GM18498 (cell line): ENCODE data around the gene UBXN11.
A peak's percentile ranks its signal among the peaks of the same experiment; 100 is the strongest.
"Not testable (repeated sequence)": the region's sequence is repeated elsewhere in the genome, so short reads cannot be mapped to it uniquely, and the experiment has no call there.

Experiments used
- ATAC-seq: cut with Tn5 transposase; IDR thresholded peaks from one replicate; pipeline ENCODE4 v1.9.1; 2021; ENCODE audit warnings: mild to moderate bottlenecking, moderate library complexity; ENCODE audit not compliant: unreplicated experiment

The UBXN11 gene

GRCh38 chr1:26336477-26337205 is 30.2 kb upstream of the UBXN11 start:
- peak; percentile 58 for ATAC-seq

- ATAC-seq = no peak
Measured at GRCh38 chr1:26335774-26336476, 29.5 kb upstream of the UBXN11 start.

GRCh38 chr1:26333312-26333711 is 26.9 kb upstream of the UBXN11 start:
- ATAC-seq = not testable (repeated sequence)

GRCh38 chr1:26330276-26330675 is 23.8 kb upstream of the UBXN11 start:
- no peak for ATAC-seq

GRCh38 chr1:26329380-26329779 is 22.9 kb upstream of the UBXN11 start:
- ATAC-seq = not testable (repeated sequence)

GRCh38 chr1:26328597-26328996 is 22.2 kb upstream of the UBXN11 start:
- no peak for ATAC-seq

- ATAC-seq = no peak
Measured at GRCh38 chr1:26327956-26328362, 21.5 kb upstream of the UBXN11 start.

GRCh38 chr1:26324550-26324949 is 18.1 kb upstream of the UBXN11 start:
- no peak for ATAC-seq

- ATAC-seq = no peak
Measured at GRCh38 chr1:26323382-26323781, 16.9 kb upstream of the UBXN11 start.

GRCh38 chr1:26322042-26322331 is 15.6 kb upstream of the UBXN11 start:
- ATAC-seq = no peak

- peak; percentile 51 for ATAC-seq
Measured at GRCh38 chr1:26321315-26322041, 15.0 kb upstream of the UBXN11 start.

GRCh38 chr1:26320896-26321295 is 14.5 kb upstream of the UBXN11 start:
- ATAC-seq = peak; percentile 7

- ATAC-seq = no peak
Measured at GRCh38 chr1:26318338-26319064, 12.1 kb upstream of the UBXN11 start.

- peak; percentile 39 for ATAC-seq
Measured at GRCh38 chr1:26317612-26318337, 11.3 kb upstream of the UBXN11 start, which contains the start of gene CD52. TSS of gene CD52 (plus strand) at chr1:26317958. CDS start at chr1:26318018, 60 bp downstream.

- ATAC-seq = no peak
Measured at GRCh38 chr1:26317146-26317545, 10.7 kb upstream of the UBXN11 start.

GRCh38 chr1:26315874-26316850 is 9.7 kb upstream of the UBXN11 start:
- no peak for ATAC-seq

GRCh38 chr1:26314501-26314900 is 8.1 kb upstream of the UBXN11 start:
- no peak for ATAC-seq

GRCh38 chr1:26307966-26308899 is 1.8 kb upstream of the UBXN11 start:
- ATAC-seq = not testable (repeated sequence)
